GM19035 (cell line): Measurements from ENCODE around the gene SMYD5.

Source experiments
- ATAC-seq: cut with Tn5 transposase; IDR thresholded peaks from one replicate; pipeline ENCODE4 v1.9.1; 2021; ENCODE audit not compliant: unreplicated experiment

SMYD5 gene

DNA sequence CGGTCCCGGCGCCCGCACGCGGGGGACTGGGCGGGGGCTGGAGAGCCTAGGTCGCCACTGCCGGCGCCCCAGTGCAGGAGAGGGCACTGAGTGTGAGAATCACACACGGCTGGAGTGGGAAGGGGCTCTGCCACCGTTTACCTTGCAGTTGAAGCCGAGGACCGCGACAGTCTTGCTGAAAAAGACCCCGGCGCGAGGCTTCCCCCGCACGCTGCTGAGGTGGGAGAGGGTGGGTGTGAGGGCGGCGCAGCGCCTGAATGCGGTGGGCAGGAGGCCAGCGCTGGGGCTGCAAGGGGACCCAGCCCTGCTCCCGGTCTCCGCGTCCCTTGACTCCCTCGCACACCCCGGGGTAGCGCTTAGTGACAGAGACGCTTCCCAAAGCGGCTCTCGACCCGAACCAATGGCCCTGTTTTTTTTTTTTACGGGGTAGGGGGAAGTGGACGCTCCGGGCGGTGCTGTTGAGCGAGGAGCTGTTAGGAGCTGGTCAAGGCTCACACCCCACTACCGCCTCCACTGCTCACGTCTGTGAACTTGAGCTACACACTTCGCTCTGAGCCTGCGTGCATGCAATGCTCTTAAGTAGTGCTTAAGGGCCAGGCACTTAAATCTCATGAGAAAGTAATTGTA, 10.9 kb upstream of the SMYD5 start:
- ATAC-seq: no peak

DNA sequence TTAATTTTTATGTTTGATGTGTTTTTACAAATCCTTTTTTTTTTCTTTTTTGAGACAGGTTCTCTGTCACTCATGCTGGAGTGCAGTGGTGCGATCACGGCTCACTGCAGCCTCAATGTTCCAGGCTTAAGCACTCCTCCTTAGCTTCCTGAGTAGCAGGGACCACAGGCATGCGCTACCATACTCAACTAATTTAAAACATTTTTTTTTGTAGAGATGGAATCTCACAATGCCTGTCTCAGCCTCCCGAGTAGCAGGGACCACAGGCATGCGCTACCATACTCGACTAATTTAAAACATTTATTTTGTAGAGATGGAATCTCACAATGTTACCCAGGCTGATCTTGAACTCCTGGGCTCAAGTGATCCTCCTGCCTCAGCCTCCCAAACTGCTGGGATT, 8.4 kb upstream of the SMYD5 start:
- ATAC-seq: no peak

DNA sequence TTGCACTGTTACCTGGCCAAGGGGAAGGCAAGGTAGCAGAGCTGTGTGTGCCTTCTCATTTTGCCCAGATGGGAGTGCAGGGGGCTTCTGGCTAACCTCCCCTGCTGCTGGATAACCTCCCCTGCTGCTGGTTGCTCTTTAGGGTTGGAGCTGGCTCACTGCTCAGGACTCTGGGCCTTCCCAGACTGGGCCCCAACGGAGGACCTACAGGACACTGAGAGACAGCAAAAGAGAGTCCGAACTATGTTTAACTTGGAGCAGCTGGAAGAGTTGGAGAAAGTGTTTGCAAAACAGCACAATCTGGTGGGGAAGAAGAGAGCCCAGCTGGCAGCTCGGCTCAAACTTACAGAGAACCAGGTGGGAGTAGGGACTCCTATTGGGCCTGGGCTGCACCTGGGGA, 5.8 kb upstream of the SMYD5 start:
- ATAC-seq: no peak

DNA sequence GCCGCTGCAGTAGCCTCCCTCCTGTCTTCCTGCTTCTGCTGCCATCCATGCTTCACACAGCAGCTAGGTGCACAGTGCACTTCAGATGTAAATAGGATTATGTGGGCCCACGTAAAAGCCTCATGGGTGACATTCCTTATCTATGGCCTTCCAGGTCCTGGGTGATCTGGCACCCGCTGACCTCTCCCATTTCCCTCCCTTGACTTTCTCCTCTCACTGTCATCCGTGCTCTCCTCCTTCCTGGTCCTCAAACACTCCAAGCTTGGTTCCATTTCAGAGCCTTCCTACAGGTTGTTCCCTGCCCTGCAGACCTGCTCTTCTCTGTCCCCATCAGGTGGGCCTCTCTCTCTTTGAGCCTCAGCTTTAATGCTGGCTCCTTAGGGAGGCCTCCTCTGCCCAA, 4.0 kb upstream of the SMYD5 start:
- ATAC-seq: no peak

DNA sequence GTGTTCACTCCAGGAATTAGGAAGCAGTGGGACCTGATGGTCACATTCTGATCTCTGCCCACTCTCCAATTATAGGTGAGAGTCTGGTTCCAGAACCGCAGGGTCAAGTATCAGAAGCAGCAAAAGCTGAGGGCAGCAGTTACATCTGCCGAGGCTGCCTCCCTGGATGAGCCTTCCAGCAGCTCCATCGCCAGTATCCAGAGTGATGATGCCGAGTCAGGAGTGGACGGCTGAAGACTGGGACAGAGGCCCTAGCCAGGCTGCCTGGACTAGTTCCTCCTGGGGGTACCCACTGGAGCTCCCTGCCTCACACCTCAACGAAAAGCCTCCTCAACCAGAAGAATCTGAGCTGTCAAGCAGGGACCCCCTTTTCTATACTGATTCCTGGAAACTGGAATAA, 3.3 kb upstream of the SMYD5 start:
- ATAC-seq: no peak

DNA sequence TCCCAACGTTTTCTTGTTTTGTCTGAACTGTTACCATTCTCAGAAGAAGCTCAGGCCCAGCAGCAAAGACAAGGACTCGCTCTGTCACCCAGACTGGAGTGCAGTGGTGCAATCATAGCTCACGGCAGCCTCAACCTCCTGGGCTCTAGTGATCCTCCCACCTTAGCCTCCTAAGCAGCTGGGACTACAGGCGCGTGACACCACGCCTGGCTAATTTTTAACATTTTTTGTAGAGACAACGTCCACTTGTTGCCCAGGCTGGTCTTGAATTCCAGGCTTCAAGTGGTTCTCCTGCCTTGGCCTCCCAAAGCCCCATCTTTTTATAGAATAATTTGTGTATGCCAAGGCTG, 2.0 kb upstream of the SMYD5 start:
- no peak for ATAC-seq

DNA sequence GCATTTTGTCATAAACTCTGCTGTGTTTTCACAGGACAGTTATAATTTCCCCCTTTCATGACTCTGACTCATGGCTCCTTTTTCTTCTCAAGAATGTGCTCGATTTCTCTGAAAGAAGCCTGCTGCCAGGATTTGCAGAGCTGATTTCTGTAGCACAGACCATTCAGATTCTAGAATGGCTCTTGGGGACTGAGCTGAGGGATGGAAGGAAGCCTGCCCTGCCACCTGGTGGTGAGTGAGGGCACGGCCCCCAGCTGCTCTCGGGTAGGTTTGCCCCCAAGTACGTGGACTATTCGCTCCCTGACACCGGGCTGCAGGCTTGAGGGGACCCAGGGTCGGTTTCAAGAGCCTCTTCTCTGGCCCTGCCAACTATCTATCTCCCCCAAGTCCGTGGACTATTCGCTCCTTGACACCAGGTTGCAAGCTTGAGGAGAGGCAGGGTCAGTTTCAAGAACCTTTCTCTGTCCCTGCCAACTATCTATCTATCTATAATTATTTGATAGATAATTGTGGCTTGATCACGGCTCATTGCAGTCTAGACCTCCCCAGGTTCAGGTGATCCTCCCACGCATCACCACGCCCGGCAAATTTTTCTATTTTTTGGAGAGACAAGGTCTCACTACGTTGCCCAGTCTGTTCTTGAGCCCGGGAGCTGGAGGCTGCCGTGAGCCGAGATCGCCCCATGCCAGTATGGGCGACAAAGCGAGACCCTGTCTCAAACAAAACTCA, 1.4 kb upstream of the SMYD5 start:
- ATAC-seq: peak; percentile 57

DNA sequence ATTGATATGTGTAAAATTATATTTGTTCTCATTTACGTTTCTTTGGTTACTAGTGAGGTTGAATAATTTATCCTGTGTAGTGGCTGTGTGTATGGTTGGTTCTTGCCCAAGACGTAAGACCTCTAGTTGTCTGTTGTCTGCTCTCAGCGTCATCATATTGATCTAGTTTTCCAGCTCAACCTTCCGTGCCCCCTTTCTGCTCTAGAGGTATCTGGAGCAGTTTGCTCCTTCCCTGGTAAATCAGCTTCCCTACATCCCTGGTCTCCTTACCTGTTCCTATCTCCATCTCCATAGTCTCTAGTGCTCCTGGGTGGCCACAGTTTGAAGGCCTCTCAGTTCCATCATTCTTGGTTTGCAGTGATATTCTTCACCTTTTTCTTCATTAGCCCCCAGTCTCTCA, 1.2 kb downstream of the SMYD5 start:
- ATAC-seq: no peak

DNA sequence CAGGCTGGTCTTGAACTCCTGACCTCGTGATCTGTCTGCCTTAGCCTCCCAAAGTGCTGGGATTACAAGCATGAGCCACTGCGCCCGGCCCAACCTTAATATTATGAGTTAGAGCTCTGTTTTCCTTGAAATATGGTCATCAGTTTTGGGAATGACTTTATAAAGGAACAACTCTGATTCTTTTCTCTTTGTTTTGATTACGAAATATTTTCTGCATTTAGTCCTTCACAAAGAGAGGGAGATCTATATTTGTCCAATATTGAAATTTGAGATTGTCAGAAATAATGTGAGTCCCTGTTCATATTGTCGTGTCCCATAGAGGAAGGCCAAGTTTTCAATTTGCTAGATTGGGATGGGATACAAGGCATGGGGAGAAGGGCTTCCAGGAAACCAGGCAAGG, 3.1 kb downstream of the SMYD5 start:
- no peak for ATAC-seq

DNA sequence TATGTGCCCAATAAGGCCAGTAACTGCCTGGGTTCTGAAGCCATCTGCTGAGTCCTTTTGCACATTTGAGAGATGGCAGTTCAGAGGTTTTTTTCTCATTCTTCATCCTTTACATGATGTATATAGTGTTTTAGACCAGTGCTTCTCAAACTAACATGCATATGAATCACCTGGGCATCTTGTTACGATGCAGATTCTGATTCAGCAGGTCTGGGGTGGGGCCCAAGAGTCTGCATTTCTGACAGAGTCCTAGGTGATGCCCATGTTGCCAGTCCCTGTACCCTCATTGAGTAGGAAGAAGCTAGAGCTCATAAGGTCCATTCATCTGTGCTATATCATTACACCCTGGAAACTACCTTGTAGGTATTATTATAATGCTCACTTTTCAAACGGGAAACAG, 3.8 kb downstream of the SMYD5 start:
- no peak for ATAC-seq

DNA sequence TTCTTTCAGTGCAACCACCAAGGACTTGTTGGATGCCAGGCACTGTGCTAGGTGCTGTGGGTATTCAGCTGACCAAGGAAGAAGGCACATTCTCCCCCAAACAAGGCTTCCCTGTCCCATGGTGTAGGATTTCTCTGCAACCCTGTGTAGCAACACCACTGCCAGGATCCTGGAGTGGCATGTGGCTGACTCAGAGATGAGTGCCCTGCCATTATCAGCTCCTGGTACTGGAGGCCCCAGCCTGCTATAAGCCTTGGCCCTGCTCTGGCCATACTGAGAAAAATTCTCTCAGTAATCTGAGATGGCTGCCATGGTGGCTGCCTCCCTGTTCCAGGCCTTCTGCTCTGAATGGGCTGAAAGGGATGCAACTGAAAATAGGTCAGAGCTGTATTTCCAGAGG, 4.3 kb downstream of the SMYD5 start:
- no peak for ATAC-seq

DNA sequence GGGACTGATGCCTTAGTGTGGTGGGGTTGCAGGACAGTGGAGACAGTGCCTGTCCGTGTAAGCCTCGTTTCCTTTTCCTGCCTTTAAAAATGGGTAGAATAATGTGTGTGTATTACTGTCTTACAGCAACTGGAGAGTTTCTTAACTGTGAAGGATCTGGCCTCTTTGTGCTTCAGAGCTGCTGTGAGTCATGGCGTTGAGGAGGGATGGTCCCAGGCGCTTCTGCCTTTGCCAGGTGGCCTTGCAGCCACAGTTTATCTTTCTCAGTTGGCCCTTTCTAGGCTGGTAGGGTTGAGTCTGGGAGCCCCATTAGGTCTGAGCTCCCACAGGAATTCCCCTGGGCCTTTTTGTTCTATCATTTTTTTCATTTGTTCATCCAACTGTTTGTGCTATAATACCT, 9.8 kb downstream of the SMYD5 start:
- ATAC-seq: no peak

DNA sequence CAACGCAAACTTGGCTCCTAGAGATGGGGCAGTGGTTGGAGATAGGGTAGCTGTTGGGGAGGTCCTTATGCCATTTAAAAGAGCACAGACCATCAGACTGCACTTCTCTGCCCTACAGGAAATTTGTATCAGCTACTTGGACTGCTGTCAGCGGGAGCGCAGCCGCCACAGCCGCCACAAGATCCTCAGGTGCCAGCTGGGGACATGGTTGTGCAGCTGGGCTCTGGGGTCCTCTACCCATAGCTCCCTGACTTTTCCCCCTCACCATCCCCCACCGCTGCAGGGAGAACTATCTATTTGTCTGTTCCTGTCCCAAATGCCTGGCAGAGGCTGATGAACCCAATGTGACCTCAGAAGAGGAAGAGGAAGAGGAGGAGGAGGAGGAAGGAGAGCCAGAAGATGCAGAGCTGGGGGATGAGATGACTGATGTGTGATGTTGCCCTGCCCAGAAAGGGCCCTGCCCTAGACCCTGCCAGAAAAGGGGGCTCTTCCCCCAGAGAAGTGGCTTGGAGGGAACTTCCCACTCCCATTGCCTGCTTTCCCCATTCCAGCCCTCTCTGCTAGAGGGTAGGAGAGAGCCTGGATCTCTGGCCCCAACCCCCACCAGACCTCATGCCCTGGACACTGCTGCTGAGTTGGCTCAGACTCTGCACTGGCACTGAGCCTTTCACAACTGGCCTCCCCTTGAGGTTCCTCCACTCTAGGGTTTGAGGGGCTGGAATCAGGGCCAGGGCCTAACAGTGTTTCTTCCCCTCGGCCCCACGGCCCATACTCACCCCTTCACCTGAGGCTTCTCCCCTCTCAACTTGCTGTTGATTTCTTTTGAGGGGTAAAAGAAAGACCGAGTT, 11.7 kb downstream of the SMYD5 start:
- no peak for ATAC-seq

DNA sequence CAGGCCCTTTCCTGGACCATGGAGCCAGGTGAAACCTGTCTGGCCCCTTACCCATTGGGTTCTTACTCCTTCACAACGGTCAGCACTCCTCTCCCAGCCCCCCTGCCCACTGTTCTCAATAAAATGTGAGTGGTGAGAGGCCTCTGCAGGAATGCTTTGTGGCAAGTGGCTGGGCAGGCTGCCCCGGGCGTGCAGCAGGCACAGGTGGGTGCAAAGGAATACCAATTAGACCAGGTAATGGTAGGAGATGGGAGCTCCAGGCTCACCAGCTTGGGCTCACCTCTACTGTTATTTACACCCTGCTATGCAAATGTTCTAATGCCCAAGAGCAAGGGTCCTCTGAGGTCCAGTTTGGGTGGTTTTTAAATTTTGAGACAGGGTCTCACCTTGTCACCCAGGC, 13.0 kb downstream of the SMYD5 start:
- ATAC-seq: no peak

DNA sequence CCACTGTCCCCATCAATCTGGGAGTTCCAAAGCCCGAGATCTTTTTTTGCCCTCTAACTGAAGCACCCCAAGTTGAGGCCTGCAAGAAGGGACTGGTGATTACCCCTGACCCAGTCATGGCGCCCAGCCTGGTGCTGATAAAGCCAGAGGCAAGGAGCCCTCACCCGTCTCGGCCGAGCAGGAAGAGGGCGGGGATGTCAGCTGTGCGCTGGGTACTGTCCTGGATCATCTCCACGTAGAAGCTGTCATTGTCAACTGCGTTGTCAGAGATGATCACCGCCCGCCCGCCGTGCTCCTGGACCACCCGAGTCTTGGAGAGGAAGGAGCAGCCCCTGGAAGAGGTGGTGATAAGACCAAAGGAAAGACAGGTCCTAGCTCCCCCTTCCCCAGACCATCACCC, 14.6 kb downstream of the SMYD5 start:
- ATAC-seq: no peak

DNA sequence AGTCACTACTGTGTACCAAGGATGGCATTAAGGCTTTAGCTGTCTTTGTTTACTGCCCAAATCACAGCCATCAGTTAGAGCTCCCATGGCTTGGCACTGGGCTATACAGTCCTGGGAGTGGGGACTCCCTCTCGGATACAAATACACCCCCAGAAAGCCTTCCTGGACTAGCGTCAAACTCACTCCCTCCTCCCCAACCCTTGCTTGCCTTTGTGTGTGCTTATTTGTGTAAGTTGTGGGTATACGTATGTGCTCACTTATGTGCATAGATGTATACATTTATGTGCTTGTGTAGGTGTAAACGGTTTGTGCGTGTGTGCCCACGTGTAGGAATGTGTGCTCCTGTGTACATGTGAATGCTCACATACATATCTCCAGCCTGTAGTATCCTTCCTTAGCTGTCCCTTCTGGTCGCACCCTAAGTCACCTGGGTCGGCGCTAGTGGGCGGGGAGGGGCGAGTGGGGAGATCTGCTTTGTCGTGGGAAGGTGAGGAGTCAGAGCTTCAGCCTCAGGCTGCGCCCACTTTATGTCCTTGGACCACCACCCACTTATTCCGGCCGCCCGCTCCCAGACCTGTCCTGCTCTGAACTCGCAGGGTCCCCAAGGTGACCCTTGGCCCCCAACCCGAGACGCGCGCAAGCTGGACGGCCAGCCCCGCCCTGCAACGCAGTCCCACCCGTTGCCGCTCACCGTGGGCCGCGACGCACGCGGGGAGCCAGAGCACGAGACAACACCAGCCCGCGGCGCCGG, 18.5 kb downstream of the SMYD5 start:
- peak; percentile 6 for ATAC-seq

DNA sequence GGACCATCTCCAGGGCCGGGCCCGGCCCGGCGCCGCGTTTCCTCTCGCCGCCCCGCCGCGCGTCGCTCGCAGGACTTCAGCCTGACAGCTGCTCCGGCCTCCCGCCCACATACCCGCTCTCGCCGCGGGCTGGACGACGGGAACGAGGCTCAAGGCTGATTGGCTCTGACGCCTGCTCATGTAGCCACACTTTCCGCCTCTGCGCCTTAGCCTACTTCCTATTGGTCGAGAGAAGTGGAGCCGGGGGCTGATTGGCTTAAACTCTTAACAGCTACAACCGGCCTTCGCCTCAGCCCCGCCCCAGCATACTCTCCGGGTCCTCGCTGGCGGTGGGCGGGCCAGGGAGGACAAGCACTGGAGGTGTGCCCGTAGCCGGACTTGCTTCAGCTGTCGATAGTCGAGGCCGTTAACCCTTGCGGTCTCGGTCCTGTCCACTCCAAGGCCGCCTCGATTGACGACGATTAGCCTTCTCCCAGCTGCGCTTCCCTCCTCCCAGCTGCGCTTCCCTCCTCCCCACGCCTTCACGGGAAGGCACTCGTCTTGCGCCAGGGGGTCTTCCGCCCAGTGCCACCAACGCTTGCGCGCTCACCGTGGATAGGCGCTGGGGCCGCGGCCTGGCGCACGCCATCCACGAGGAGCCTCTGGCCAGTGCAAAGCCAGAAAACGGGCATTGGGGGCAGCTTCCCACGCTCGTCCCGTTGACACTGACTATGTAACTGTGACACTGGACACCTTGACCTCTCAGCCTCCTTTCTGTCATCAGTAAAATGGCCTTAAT, 19.3 kb downstream of the SMYD5 start, which contains the start of gene PRADC1:
TSS of gene PRADC1 (minus strand) at position 86 of the 778 bp plus-strand sequence. CDS start at position 7, 79 bp downstream.
- ATAC-seq: peak; percentile 90

DNA sequence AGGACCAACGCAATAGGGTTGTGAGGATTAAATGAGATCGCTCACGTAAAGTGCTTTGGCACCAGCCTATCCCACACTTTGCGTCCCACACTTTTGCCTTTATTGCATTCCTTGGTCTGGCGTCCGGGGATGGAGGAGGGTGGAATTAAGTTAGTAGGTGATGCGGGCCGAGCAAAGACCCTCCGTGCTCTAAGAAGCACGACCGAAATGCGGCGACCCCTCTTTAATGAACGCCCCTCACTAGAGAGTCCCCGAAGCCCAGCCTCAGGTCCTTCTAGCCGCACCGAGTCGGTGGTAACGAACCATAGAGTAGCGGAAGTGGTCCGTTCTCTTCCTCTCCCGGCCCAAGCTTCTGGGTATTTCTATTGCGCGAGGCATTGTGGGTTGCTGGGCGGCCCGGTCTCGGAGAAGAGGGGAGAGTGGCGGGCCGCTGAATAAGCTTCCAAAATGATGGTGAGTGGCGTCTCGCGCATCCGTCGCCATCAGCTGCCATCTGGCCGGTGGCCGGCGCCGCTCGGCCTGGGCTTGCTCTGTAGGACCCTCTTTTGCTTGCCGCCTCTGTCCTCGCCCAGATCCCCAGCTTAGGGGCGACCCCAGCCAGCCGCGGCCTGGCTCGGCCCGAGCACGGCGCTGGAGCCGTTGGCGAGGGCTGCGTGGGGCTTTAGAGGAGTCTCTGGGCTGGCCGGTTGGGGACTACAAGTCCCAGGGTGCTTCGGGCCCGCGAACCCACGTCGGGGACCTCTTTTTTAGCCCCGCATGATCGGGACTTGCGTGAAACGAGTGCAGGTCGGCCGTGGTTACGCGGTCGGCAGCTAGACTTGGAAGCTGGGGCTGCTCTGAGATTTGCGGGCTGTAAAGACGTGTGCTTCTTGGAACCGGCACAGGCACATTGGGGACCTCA, 20.1 kb downstream of the SMYD5 start, which contains the start of gene CCT7:
TSS of gene CCT7 (plus strand) at position 377 of the 901 bp plus-strand sequence. CDS start at position 448, 71 bp downstream.
- ATAC-seq: peak; percentile 58

DNA sequence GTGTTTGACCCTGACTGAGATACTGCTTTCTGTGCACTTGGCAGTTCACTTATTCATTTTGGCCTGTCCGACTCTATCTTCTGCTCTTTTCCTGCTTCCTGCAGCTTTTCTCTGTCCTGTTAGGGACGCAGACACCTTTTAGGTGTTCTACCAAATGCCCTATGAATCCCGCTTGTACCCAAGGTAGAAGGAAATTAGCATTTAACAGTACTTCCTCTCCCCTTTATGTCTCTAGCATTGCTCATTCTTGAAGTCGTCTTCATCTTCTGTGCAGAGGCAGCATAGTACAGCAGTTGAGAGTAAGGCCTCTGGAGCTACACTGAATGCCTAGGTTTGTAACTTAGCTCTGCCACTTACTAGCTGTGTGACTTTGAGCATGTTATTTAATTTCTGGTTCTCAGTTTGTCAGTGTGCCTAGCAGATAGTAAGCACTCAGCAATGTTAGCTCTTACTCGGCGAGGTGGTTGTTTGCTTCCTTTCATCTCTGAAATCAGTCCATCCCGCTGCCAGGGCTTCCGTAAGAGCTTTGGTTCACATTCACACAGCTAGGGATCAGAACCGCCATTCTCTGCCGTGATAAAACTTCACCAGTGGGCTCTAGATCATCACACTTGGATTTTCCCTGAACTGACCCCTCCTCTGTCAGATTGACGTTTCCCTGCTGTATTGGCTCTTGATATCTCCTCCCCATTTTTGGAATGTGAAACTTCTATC, 21.4 kb downstream of the SMYD5 start:
- no peak for ATAC-seq
